K562 (cell line): ENCODE data around the gene STAT6. TPM values are rescaled to one million over a fixed set of nuclear protein-coding genes. Genes with fewer than 3 reads are reported as not detected.
A peak's percentile ranks its signal among the peaks of the same experiment; 100 is the strongest.

Source experiments
- ATAC-seq: fragments of 200-7000 bp; cut with Tn5 transposase; 3 replicates; pipeline ENCODE4 v1.9.1; 2020; ENCODE audit warnings: moderate library complexity
- BruUV-seq: library from RNA; stranded (reverse); fragments of 400-500 nt; replicated peaks from 2 replicates; lab custom pipeline; 2021; lab: Mats Ljungman, UMichigan
- CTCF ChIA-PET: fragments of 300-600 bp; formaldehyde crosslinking; extraction: SDS; loops from one replicate; lab custom pipeline; 2021; ENCODE audit warnings: low intra/inter-chr PET ratio; lab: Yijun Ruan, JAX
- POLR2A ChIA-PET: fragments of 300-600, 350-650 bp; sonication (Branson Sonifier 250); formaldehyde crosslinking; extraction: SDS; loops from one replicate; lab custom pipeline; 2021; ENCODE audit warnings: antibody characterized with exemption, inconsistent platforms; lab: Yijun Ruan, JAX
- DNase-seq, 4 experiments: peaks; one replicate each; pipeline versions ENCODE4 v3.0.0 to v3.0.0-alpha.2; 2011 to 2018; ENCODE audit warnings: low spot score in 3 of 4, mixed read lengths in 3 of 4; ENCODE audit errors: extremely low read depth in 1 of 4
- FAIRE-seq: peaks from 2 replicates; lab custom pipeline; 2011; peaks lifted over from hg19 to GRCh38; lab: Jason Lieb, UNC
- H2AFZ ChIP-seq: 2 replicates; pipeline ENCODE4 v1.6.0; 2011; ENCODE audit warnings: low read depth, low read length, control low read depth, inconsistent platforms
- H3K27ac ChIP-seq: fragments of 200-600 bp; 3 replicates; pipeline ENCODE4 v1.8.0; 2011; ENCODE audit warnings: low read depth, mild to moderate bottlenecking, control low read depth, inconsistent platforms, low read length, moderate library complexity, mixed read lengths; ENCODE audit errors: extremely low read depth
- H3K27me3 ChIP-seq, 2 experiments: fragments of 300-600 bp in 1 of 2; 2 replicates in 1 of 2; 3 replicates in 1 of 2; pipeline versions ENCODE4 v1.6.0 to v1.8.0; 2011; ENCODE audit warnings: inconsistent platforms in 2 of 2, low read length in 2 of 2, mild to moderate bottlenecking in 1 of 2, mixed read lengths in 1 of 2, moderate library complexity in 1 of 2; ENCODE audit not compliant: control insufficient read depth in 2 of 2, insufficient read depth in 2 of 2
- H3K36me3 ChIP-seq: fragments of 300-600 bp; 3 replicates; pipeline ENCODE4 v1.8.0; 2011; ENCODE audit warnings: mild to moderate bottlenecking, low read length, inconsistent platforms; ENCODE audit not compliant: control insufficient read depth, insufficient read depth
- H3K4me1 ChIP-seq, 2 experiments: fragments of 200-600 bp in 1 of 2; replicated peaks in 1 of 2; 2 replicates in 1 of 2; 3 replicates in 1 of 2; pipeline versions ENCODE4 v1.5.1 to v1.8.0; 2011; ENCODE audit warnings: inconsistent platforms in 2 of 2, low read length in 2 of 2, mild to moderate bottlenecking in 1 of 2, mixed read lengths in 1 of 2, moderate library complexity in 1 of 2; ENCODE audit not compliant: control insufficient read depth in 2 of 2, insufficient read depth in 2 of 2
- H3K4me2 ChIP-seq: 2 replicates; pipeline ENCODE4 v1.6.1; 2011; ENCODE audit warnings: low read length, control low read depth, inconsistent platforms, mixed read lengths; ENCODE audit not compliant: insufficient read depth
- H3K4me3 ChIP-seq: fragments of 200-600 bp; sonication (generic), shearing (Covaris generic); 2 replicates; pipeline ENCODE4 v1.5.1; 2016; ENCODE audit warnings: control low read depth, inconsistent platforms
- H3K79me2 ChIP-seq: fragments of 200-600 bp; 3 replicates; pipeline ENCODE4 v1.8.0; 2011; ENCODE audit warnings: low read length, inconsistent platforms; ENCODE audit not compliant: control insufficient read depth, insufficient read depth
- H3K9ac ChIP-seq, 2 experiments: 2 replicates each; pipeline versions ENCODE4 v1.6.0 to v1.6.1; 2011; ENCODE audit warnings: low read depth in 2 of 2, low read length in 2 of 2, control low read depth in 1 of 2, inconsistent platforms in 1 of 2, mild to moderate bottlenecking in 1 of 2, mixed read lengths in 1 of 2; ENCODE audit not compliant: insufficient read depth in 1 of 2
- H3K9me1 ChIP-seq: one replicate; pipeline ENCODE4 v1.6.0; 2011; ENCODE audit warnings: inconsistent platforms, mild to moderate bottlenecking, low read length, moderate library complexity; ENCODE audit not compliant: control insufficient read depth, insufficient read depth
- H3K9me3 ChIP-seq: replicated peaks from 2 replicates; pipeline ENCODE4 v1.5.1; 2011; ENCODE audit warnings: low read depth, low read length, inconsistent platforms; ENCODE audit not compliant: control insufficient read depth, insufficient read depth
- H4K20me1 ChIP-seq: replicated peaks from 2 replicates; pipeline ENCODE4 v1.6.1; 2011; ENCODE audit warnings: low read length, inconsistent platforms, mixed read lengths; ENCODE audit not compliant: control insufficient read depth, insufficient read depth
- CEBPB ChIP-seq: fragments of 450-650 bp; IDR thresholded peaks from 2 replicates; pipeline ENCODE4 v1.6.1; 2016; ENCODE audit warnings: missing genetic modification characterization, missing compliant biosample characterization
- CEBPG ChIP-seq, 3 experiments: fragments of 200-800 bp in 1 of 3; sonication (Bioruptor generic) in 1 of 3; sonication (generic) in 1 of 3; formaldehyde crosslinking in 1 of 3; IDR thresholded peaks in 2 of 3; conservative IDR thresholded peaks in 1 of 3; 2 replicates each; pipeline versions ENCODE4 v1.6.1 to v1.8.0; 2016 to 2022; ENCODE audit warnings: missing compliant biosample characterization in 2 of 3, missing genetic modification characterization in 2 of 3, mild to moderate bottlenecking in 1 of 3, missing genetic modification reagents in 1 of 3
- ZNF583 ChIP-seq: fragments of 250-450 bp; sonication (Bioruptor Pico); IDR thresholded peaks from 2 replicates; pipeline ENCODE4 v1.4.0; 2020
- WGBS: fragments of 100-300 bp; shearing (Covaris generic); methylation state at CpG from one replicate; pipeline ENCODE4 v1.1.6; 2016; ENCODE audit warnings: low coverage, mixed read lengths; ENCODE audit not compliant: insufficient coverage; ENCODE audit errors: missing lambda C conversion rate; 5-methylcytosine and 5-hydroxymethylcytosine counted together
- in situ Hi-C: fragments of 300-500 bp; cut with MboI; formaldehyde crosslinking; loops from 4 replicates; pipeline ENCODE4 v1.15.0; 2018; ENCODE audit warnings: inconsistent platforms, mixed read lengths
- intact Hi-C: fragments of 100-400 bp; cut with micrococcal nuclease; formaldehyde crosslinking; loops from 2 replicates; pipeline ENCODE4 v1.14.2; 2022
- polyA plus RNA-seq, 8 experiments: library from polyadenylated mRNA; depleted of rRNA in 4 of 8; stranded (reverse) in 5 of 8; unstranded in 3 of 8; fragments of >200 nt; fragmentation: Nextera tagmentation in 2 of 8; fragmentation: Illumina TruSeq in 1 of 8; extraction: Ambion mirVana in 2 of 8; extraction: Trizol in 1 of 8; gene quantifications; 2 replicates each; pipeline versions ENCODE4 v1.2.1 to v1.2.3, GENCODE V29; 2011 to 2014; ENCODE audit warnings: inconsistent platforms in 1 of 8, missing spikeins in 1 of 8
- total RNA-seq, 7 experiments: library from RNA; depleted of rRNA in 6 of 7; stranded (reverse); fragments of >200 nt in 6 of 7; fragmentation: Illumina TruSeq in 2 of 7; extraction: Trizol in 2 of 7; gene quantifications; 2 replicates each; pipeline versions ENCODE4 v1.2.1 to v1.2.3, GENCODE V29; 2011 to 2021; ENCODE audit warnings: low replicate concordance in 1 of 7

Gene STAT6
- total and polyA plus RNA-seq, 9 of the 15 experiments (the other 6 are each of a cell fraction or from before 2014, with no cell fraction given): 2.4 to 49.5 (median 26.5) TPM

DNA sequence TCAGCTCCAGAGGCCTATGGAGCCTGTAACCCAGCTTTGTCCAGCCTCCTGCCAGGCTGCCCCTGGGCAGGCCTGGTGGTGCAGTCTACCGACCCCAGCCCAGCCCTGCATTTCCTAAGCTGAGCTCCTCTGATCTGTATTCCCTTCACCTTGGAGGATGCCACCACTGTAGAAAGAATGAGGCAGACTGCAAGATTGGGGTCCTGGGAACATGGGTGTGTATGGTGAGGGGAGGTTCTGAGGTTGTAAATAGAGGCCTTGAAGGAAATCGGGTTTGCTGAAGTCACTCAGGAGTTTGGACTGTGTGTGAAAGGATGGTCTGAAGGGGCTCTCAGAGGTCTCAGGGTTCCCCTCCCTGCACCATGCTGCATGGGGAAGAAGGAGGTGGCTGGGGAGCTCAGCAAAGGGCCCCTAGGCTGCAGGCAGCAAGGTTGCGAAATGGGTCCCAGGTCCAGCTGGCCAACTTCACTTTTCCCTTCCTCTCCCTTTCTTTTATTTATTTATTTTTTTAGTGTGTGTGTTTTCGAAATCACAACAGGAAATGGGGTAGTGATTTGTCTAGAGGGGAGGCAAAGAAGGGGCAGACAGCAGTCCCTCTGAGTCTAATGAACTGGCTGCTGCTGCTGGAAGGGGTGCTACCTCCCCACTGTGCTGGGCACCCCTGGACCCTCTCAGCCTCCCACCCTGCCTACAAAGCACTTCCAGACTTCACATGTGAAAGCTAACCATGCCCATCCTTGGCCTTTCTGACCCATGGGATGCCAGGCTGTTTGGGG is 37.5 kb upstream of the STAT6 start:
- in situ Hi-C loops: no loop called here
- H3K9me1 ChIP-seq: no peaks in the 10 kb centered on the region
- intact Hi-C loops: no loop called here
- no peak overlapping the region for H3K4me3 ChIP-seq
- FAIRE-seq: no peak
- no TSS peak for BruUV-seq
- H3K4me2 ChIP-seq: no peak overlapping the region
- CTCF ChIA-PET: no interaction called here
- peaks cover 0 to 11% of the 10 kb centered on the region in 2 experiments; a peak in 3 of 5 replicates for H3K27me3 ChIP-seq
- TF ChIP-seq ZNF583 (CRISPR knock-in tag) (no peak), CEBPB (tag) (peak; percentile 83), CEBPG (CRISPR knock-in tag; IDR thresholded peaks at IDR 0.05) (no peak), CEBPG (tag; conservative IDR thresholded peaks at IDR 0.05 in 1 of 2, IDR thresholded peaks at IDR 0.05 in 1 of 2) (peak; percentile 35 to 70; a peak in 3 of 4 replicates)
- DNase-seq: no peak
- H4K20me1 ChIP-seq: 0 out of 2 replicates have a peak, but pooled peaks cover 3% of the 10 kb centered on the region
- no peak overlapping the region; a peak in 1 of 4 replicates for H3K9ac ChIP-seq
- H3K27ac ChIP-seq: no peak overlapping the region
- no peaks in the 10 kb centered on the region for H3K36me3 ChIP-seq
- H3K9me3 ChIP-seq: no peaks in the 10 kb centered on the region
- no peak for ATAC-seq
- no peak overlapping the region for H2AFZ ChIP-seq
- H3K79me2 ChIP-seq: no peaks in the 10 kb centered on the region
- H3K4me1 ChIP-seq: peaks cover 0 to 8% of the 10 kb centered on the region in 2 experiments; a peak in 4 of 5 replicates
- POLR2A ChIA-PET: interaction anchor here (0.7 to 1.1 kb wide), 4 partner anchors 11 to 34 kb away, joined by 3 to 5 read pairs (median 4); no protein-coding TSS in a partner anchor
- 20% methylated on average over 4 of the region's 4 CpGs for WGBS
